Hepatocyte (in vitro differentiated cells): ENCODE results near the gene ZNF385C.

ENCODE experiments used
- EZH2 ChIP-seq: fragments of 200-600 bp; sonication (generic); IDR thresholded peaks from 2 replicates; pipeline ENCODE4 v1.6.1; 2016; ENCODE audit warnings: antibody characterized with exemption, mild to moderate bottlenecking, borderline replicate concordance
- TF ChIP-seq, protein P1 (sequence below): fragments of 200-600 bp; sonication (generic); IDR thresholded peaks from 2 replicates; pipeline ENCODE4 v1.5.1; 2016; ENCODE audit warnings: antibody characterized with exemption, mild to moderate bottlenecking; ENCODE audit not compliant: poor library complexity

DNA sequence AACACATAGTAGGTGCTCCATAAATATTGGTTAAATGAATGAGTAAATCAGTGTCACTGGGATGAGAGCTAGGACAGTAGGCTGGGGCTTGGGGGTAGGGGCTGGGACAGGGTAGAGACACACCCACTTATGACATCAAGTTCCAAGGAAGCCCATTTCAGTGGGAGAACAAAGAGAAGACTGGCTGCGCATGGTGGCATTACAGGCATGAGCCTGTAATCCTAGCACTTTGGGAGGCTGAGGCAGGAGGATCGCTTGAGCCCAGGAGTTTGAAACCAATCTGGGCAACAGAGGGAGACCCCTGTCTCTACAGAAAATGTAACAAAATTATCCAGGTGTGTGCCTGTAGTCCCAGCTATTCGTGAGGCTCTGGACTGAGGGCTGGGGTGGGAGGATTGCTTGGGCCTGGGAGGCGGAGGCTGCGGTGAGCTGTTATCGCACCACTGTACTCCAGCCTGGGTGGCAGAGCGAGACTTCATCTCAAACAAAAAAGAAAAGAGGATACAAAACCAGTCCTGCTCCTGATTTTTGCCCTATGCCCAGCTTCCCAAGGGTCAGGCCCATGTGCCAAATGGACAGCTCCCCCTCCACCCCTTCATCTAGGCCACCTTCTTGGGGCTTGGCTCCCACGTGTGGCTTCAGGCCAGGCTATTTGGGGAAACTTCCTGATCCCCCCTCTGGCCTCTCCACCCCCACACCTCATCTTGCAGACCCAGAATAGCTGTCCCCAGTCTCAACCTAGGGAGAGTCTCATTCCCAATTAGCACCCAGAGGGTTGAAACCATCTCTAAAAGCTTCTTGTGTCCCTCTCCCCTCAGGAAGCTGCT lies 7.1 kb downstream of the ZNF385C start:
- TF ChIP-seq, protein P1, sequence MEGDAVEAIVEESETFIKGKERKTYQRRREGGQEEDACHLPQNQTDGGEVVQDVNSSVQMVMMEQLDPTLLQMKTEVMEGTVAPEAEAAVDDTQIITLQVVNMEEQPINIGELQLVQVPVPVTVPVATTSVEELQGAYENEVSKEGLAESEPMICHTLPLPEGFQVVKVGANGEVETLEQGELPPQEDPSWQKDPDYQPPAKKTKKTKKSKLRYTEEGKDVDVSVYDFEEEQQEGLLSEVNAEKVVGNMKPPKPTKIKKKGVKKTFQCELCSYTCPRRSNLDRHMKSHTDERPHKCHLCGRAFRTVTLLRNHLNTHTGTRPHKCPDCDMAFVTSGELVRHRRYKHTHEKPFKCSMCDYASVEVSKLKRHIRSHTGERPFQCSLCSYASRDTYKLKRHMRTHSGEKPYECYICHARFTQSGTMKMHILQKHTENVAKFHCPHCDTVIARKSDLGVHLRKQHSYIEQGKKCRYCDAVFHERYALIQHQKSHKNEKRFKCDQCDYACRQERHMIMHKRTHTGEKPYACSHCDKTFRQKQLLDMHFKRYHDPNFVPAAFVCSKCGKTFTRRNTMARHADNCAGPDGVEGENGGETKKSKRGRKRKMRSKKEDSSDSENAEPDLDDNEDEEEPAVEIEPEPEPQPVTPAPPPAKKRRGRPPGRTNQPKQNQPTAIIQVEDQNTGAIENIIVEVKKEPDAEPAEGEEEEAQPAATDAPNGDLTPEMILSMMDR: no peak
- no peak for TF ChIP-seq EZH2
